Measurements from ENCODE around the gene EIF3B. TPM values are rescaled to one million over a fixed set of nuclear protein-coding genes. Genes with fewer than 3 reads are reported as not detected.

EIF3B gene
- total RNA-seq, 1 donor from 2014 or later: 141 TPM

Other genes with a start within 250 kb of the EIF3B start
- 35.3 and 46.0 TPM in 2 replicates for gene MAD1L1, start 121.9 kb upstream of the EIF3B start, total RNA-seq
- 10.7 and 13.7 TPM in 2 replicates for gene MRM2, start 112.6 kb upstream of the EIF3B start, total RNA-seq
- 4.8 and 10.5 TPM in 2 replicates for gene NUDT1, start 112.6 kb upstream of the EIF3B start, total RNA-seq
- gene SNX8, start 40.4 kb upstream of the EIF3B start, total RNA-seq: 5.6 and 6.5 TPM in 2 replicates
- gene CHST12, start 48.8 kb downstream of the EIF3B start, total RNA-seq: 2.8 and 3.8 TPM in 2 replicates
- gene GRIFIN, start 121.6 kb downstream of the EIF3B start, total RNA-seq: not detected in 2 replicates
- 11.6 and 16.9 TPM in 2 replicates for gene LFNG, start 164.9 kb downstream of the EIF3B start, total RNA-seq
- 13.9 and 21.8 TPM in 2 replicates for gene BRAT1, start 200.7 kb downstream of the EIF3B start, total RNA-seq
- 4.6 and 6.0 TPM in 2 replicates for gene IQCE, start 204.2 kb downstream of the EIF3B start, total RNA-seq